Mucosa of descending colon (tissue), 3 donors: ENCODE results near the gene FOXC2. TPM values are rescaled to one million over a fixed set of nuclear protein-coding genes. Genes with fewer than 3 reads are reported as not detected.

Experiments used
- ATAC-seq: fragments of 200-7000 bp; cut with Tn5 transposase; one replicate; pipeline ENCODE4 v1.9.1; 2020; ENCODE audit warnings: mild to moderate bottlenecking, moderate library complexity
- DNase-seq, 3 donors: peaks; one replicate each; pipeline ENCODE4 v3.0.0-alpha.2; 2020
- H3K36me3 ChIP-seq: fragments of 200-600 bp; one replicate; pipeline ENCODE4 v1.8.0; 2021; ENCODE audit warnings: low read depth, mild to moderate bottlenecking
- H3K4me1 ChIP-seq: fragments of 200-600 bp; one replicate; pipeline ENCODE4 v1.8.0; 2021; ENCODE audit warnings: low read depth, mild to moderate bottlenecking
- H3K4me3 ChIP-seq: fragments of 200-600 bp; one replicate; pipeline ENCODE4 v1.8.0; 2021; ENCODE audit warnings: mild to moderate bottlenecking
- H3K9me3 ChIP-seq: fragments of 200-600 bp; one replicate; pipeline ENCODE4 v1.8.0; 2021; ENCODE audit warnings: mild to moderate bottlenecking
- CTCF ChIP-seq: fragments of 200-600 bp; IDR thresholded peaks from one replicate; pipeline ENCODE4 v1.8.0; 2022; ENCODE audit warnings: antibody characterized with exemption, mild to moderate bottlenecking
- intact Hi-C, 2 donors: fragments of 100-400 bp; cut with DNase I in 1 of 2; cut with micrococcal nuclease in 1 of 2; formaldehyde crosslinking; loops; one replicate each; pipeline versions ENCODE4 v1.11.0 to v1.11.1; 2022; cut with DNase I, micrococcal nuclease
- total RNA-seq, 3 donors: library from RNA; stranded (reverse); fragmentation: NEBNext Ultra II Directional in 2 of 3; extraction: Animal tissue kit (Norgen Biotek cat#: 25700) in 2 of 3; gene quantifications; one replicate each; pipeline versions ENCODE4 v1.2.1 to v1.2.4, GENCODE V29; 2021 to 2023
- donor health status: DM: no; HTN: no; CAD: no; lungs with moderate emphysema.
- donor health status: DM: no; HTN: no; CAD: no.
- donor health status: DM: no; HTN: yes; CAD: no.

The FOXC2 gene
- total RNA-seq, 3 donors from 2014 or later, result 0.23 to 0.67 (median 0.51) TPM

DNA sequence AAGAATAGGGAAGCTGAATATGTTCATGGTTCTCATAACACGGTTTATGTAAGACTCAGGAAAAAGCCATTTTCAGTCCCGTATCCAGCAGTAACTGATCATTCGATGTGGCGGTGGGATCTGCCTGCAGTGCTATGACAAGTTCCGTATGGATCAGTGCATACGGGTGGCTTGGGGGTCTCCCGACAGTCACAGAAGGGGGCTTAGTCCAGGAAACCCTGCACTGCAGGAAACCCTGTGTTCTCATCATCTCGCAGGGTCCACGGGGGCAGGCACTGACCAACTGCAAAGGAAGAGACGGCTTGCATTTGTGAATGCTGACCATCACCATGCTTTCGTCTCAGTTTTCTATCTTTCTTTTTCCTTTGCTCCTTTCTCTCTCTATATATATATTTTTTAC, 19.3 kb upstream of the FOXC2 start:
- intact Hi-C loops, result no loop called here
- no peaks in the 10 kb centered on the region for H3K36me3 ChIP-seq
- DNase-seq, result no peak
- H3K4me3 ChIP-seq, result no peak overlapping the region
- ATAC-seq, result no peak
- no peak for TF ChIP-seq CTCF
- H3K4me1 ChIP-seq, result no peaks in the 10 kb centered on the region
- H3K9me3 ChIP-seq, result no peaks in the 10 kb centered on the region

DNA sequence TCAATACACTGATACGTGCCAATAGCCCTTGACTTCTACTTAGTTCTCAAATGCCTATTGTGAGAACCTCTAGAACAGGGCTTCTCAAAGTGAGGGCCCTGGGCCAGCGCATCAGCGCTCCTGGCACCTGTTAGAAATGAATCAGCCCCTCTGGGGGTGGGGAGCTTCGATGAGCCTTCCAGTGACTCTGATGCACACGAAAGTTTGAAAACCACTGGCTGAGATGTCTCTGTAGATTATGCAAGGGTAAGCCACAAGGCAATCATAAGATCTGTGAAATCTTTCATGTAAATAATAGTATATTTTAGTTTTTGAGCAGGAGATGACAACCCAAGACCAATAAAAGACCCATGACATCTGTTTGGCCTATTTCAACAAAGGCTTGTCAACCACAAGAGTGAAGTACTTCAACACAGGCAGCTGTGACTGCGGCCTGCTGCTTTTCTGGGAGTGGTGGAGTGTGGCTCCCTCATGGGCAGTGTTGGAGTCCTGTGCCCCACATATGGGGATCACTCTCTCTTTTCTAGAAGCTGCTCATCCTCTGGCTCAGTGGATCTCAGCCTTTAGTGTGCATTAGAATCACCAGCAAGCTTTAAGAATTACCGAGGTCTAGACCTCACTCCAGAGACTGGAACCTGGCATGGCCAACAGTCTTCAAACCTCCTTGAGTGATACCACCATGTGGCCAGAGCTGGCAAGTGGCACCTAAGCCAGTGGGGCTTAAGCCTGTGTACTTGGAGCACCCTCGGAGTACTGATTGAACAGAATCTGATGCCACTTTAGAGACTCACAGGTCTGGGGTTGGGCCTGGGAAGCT, 17.3 kb upstream of the FOXC2 start:
- DNase-seq (no peak), ATAC-seq (no peak)
- no peak overlapping the region for H3K4me3 ChIP-seq
- intact Hi-C loops, result no loop called here
- H3K36me3 ChIP-seq, result no peaks in the 10 kb centered on the region
- H3K4me1 ChIP-seq, result peaks cover 2% of the 10 kb centered on the region
- H3K9me3 ChIP-seq, result no peaks in the 10 kb centered on the region
- no peak for TF ChIP-seq CTCF

DNA sequence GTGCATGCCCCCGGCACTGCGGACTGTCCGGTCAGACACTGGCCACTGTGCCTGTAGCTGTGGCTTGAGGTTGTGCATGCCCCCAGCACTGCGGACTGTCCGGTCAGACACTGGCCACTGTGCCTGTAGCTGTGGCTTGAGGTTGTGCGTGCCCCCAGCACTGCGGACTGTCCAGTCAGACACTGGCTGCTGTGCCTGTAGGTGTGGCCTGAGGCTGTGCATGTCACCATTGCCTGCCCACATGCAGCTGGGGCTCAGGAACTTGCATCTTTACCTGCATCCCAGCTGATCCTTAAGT, 16.8 kb upstream of the FOXC2 start:
- ATAC-seq (no peak), DNase-seq (no peak)
- H3K9me3 ChIP-seq, result no peaks in the 10 kb centered on the region
- intact Hi-C loops, result no loop called here
- no peak for TF ChIP-seq CTCF
- H3K4me1 ChIP-seq, result peaks cover 4% of the 10 kb centered on the region
- no peak overlapping the region for H3K4me3 ChIP-seq
- no peaks in the 10 kb centered on the region for H3K36me3 ChIP-seq

DNA sequence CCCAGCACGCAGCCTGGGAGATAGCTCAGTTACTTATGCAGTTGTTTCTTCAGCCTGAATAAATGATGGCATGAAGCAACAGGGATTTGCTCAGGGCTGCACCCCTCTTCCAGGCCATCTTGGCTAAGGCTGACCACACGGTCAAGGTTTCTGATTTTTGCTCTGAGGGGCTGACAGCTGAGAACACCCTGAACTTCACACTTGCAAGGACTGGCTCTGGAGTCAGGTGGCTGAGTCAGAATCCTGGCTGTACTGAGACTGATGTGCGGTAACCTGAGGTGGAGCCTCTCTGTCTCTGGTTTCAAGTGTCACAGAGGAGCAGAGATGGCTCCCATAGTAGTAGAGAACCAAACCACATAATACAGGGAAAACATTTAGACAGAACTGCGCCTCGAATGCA, 16.3 kb upstream of the FOXC2 start:
- Histone ChIP-seq H3K4me1 (peaks cover 4% of the 10 kb centered on the region), H3K9me3 (no peaks in the 10 kb centered on the region), H3K4me3 (no peak overlapping the region), H3K36me3 (no peaks in the 10 kb centered on the region)
- intact Hi-C loops, result no loop called here
- DNase-seq (no peak), ATAC-seq (no peak)
- TF ChIP-seq CTCF, result no peak

- H3K4me3 ChIP-seq, result no peak overlapping the region
- H3K36me3 ChIP-seq, result no peaks in the 10 kb centered on the region
- no peak for DNase-seq
- TF ChIP-seq CTCF, result no peak
- no peak for ATAC-seq
- no peaks in the 10 kb centered on the region for H3K9me3 ChIP-seq
- intact Hi-C loops, result no loop called here
- H3K4me1 ChIP-seq, result peaks cover 4% of the 10 kb centered on the region
Measured at GRCh38 chr16:86553356-86553755, 13.3 kb upstream of the FOXC2 start.

GRCh38 chr16:86554599-86554916, 12.1 kb upstream of the FOXC2 start:
- no peak for ATAC-seq
- Histone ChIP-seq H3K4me1 (peaks cover 4% of the 10 kb centered on the region), H3K9me3 (no peaks in the 10 kb centered on the region), H3K36me3 (no peaks in the 10 kb centered on the region), H3K4me3 (peak overlapping the region; percentile 80)
- DNase-seq, result no peak
- intact Hi-C loops, result no loop called here
- no peak for TF ChIP-seq CTCF
